Neural cell (in vitro differentiated cells): ENCODE measurements around the gene GEMIN5. TPM values are rescaled to one million over a fixed set of nuclear protein-coding genes. Genes with fewer than 3 reads are reported as not detected.

Experiments used
- H2AFZ ChIP-seq: fragments of 200-600, 300-800 bp; sonication (generic), shearing (Covaris generic); 2 replicates; pipeline ENCODE4 v1.6.0; 2014; ENCODE audit warnings: low read depth, mild to moderate bottlenecking, antibody characterized with exemption, low read length, moderate library complexity
- H3F3A ChIP-seq: fragments of 200-600 bp; shearing (Covaris generic); 2 replicates; pipeline ENCODE4 v1.6.1; 2016; ENCODE audit warnings: mild to moderate bottlenecking, moderate library complexity, mixed read lengths, antibody characterized with exemption, low read length; ENCODE audit not compliant: insufficient read depth, poor library complexity, severe bottlenecking
- H3K27ac ChIP-seq: fragments of 200-600, 300-800 bp; sonication (generic), shearing (Covaris generic); 2 replicates; pipeline ENCODE4 v1.5.1; 2014; ENCODE audit warnings: mild to moderate bottlenecking, low read length, moderate library complexity
- H3K27me3 ChIP-seq: fragments of 300-800, 200-600 bp; sonication (generic), shearing (Covaris generic); 2 replicates; pipeline ENCODE4 v1.6.0; 2014; ENCODE audit warnings: mild to moderate bottlenecking, low read depth, low read length, moderate library complexity; ENCODE audit not compliant: insufficient read depth
- H3K36me3 ChIP-seq: fragments of 300-800, 200-600 bp; sonication (generic), shearing (Covaris generic); 2 replicates; pipeline ENCODE4 v1.5.1; 2014; ENCODE audit warnings: mild to moderate bottlenecking, antibody characterized with exemption, low read length, moderate library complexity; ENCODE audit not compliant: insufficient read depth
- H3K4me2 ChIP-seq: fragments of 300-800, 200-600 bp; sonication (generic), shearing (Covaris generic); 2 replicates; pipeline ENCODE4 v1.6.0; 2014; ENCODE audit warnings: mild to moderate bottlenecking, low read length
- H3K4me3 ChIP-seq: fragments of 300-800, 200-600 bp; sonication (generic), shearing (Covaris generic); 2 replicates; pipeline ENCODE4 v1.5.1; 2014; ENCODE audit warnings: mild to moderate bottlenecking, low read length, moderate library complexity
- H3K79me2 ChIP-seq: fragments of 200-600 bp; shearing (Covaris generic); replicated peaks from 2 replicates; pipeline ENCODE4 v1.6.0; 2014; ENCODE audit warnings: mild to moderate bottlenecking, low read length, moderate library complexity; ENCODE audit not compliant: insufficient read depth
- H3K9ac ChIP-seq: fragments of 300-800, 200-600 bp; sonication (generic), shearing (Covaris generic); 2 replicates; pipeline ENCODE4 v1.6.1; 2016; ENCODE audit warnings: mild to moderate bottlenecking, low read length, mixed read lengths
- H3K9me2 ChIP-seq: fragments of 200-600 bp; shearing (Covaris generic); 2 replicates; pipeline ENCODE4 v1.6.1; 2016; ENCODE audit warnings: mild to moderate bottlenecking, low read length, mixed read lengths; ENCODE audit not compliant: insufficient read depth
- H3K9me3 ChIP-seq: fragments of 200-600, 300-800 bp; sonication (generic), shearing (Covaris generic); 2 replicates; pipeline ENCODE4 v1.6.1; 2016; ENCODE audit warnings: mild to moderate bottlenecking, mixed run types, low read length, moderate library complexity, mixed read lengths
- H4K20me1 ChIP-seq: fragments of 200-600 bp; shearing (Covaris generic); 2 replicates; pipeline ENCODE4 v1.6.1; 2016; ENCODE audit warnings: mild to moderate bottlenecking, mixed run types; ENCODE audit not compliant: insufficient read depth
- CTCF ChIP-seq: fragments of 450-650 bp; IDR thresholded peaks from 2 replicates; pipeline ENCODE4 v1.5.1; 2014; ENCODE audit warnings: antibody characterized with exemption, mild to moderate bottlenecking, moderate library complexity; ENCODE audit not compliant: poor library complexity, severe bottlenecking
- EP300 ChIP-seq: fragments of 450-650 bp; conservative IDR thresholded peaks from 2 replicates; pipeline ENCODE4 v1.6.1; 2014; ENCODE audit warnings: antibody characterized with exemption, mild to moderate bottlenecking, moderate library complexity; ENCODE audit not compliant: poor library complexity, severe bottlenecking
- EZH2 ChIP-seq: fragments of 200-600, 300-800 bp; shearing (Covaris generic), sonication (generic); IDR thresholded peaks from 2 replicates; pipeline ENCODE4 v1.6.1; 2014; ENCODE audit warnings: antibody characterized with exemption, low read length, borderline replicate concordance, mild to moderate bottlenecking; ENCODE audit not compliant: insufficient read depth, poor library complexity, severe bottlenecking
- MXI1 ChIP-seq: fragments of 450-650 bp; conservative IDR thresholded peaks from 2 replicates; pipeline ENCODE4 v1.6.1; 2014; ENCODE audit warnings: antibody characterized with exemption, mild to moderate bottlenecking; ENCODE audit not compliant: poor library complexity, severe bottlenecking
- POLR2AphosphoS5 ChIP-seq: IDR thresholded peaks from 2 replicates; pipeline ENCODE4 v1.6.1; 2012
- RAD21 ChIP-seq: fragments of 450-650 bp; conservative IDR thresholded peaks from 2 replicates; pipeline ENCODE4 v1.6.1; 2014; ENCODE audit warnings: antibody characterized with exemption, mild to moderate bottlenecking, moderate library complexity
- REST ChIP-seq: IDR thresholded peaks from 2 replicates; pipeline ENCODE4 v1.6.1; 2012; ENCODE audit warnings: borderline replicate concordance
- SMC3 ChIP-seq: fragments of 450-650 bp; conservative IDR thresholded peaks from 2 replicates; pipeline ENCODE4 v1.6.1; 2014; ENCODE audit warnings: antibody characterized with exemption, mild to moderate bottlenecking, moderate library complexity; ENCODE audit not compliant: poor library complexity
- TAF1 ChIP-seq: IDR thresholded peaks from 2 replicates; pipeline ENCODE4 v1.6.1; 2012; ENCODE audit warnings: low read depth
- polyA plus RNA-seq: library from polyadenylated mRNA; depleted of rRNA; stranded (reverse); fragments of >200 nt; gene quantifications from 2 replicates; pipeline ENCODE4 v1.2.3, GENCODE V29; 2014

Gene GEMIN5
- polyA plus RNA-seq, 1 donor from 2014 or later: 13.0 TPM

- no peak overlapping the region for H3K27ac ChIP-seq
- H3K79me2 ChIP-seq: peaks cover 3% of the 10 kb centered on the region
- no peak overlapping the region for H2AFZ ChIP-seq
Observed at GRCh38 chr5:154934881-154935280, 3.1 kb downstream of the GEMIN5 start.

GRCh38 chr5:154933537-154933936 lies 4.5 kb downstream of the GEMIN5 start:
- Histone ChIP-seq H3K4me2 (no peak overlapping the region), H3K4me3 (no peak overlapping the region), H4K20me1 (no peaks in the 10 kb centered on the region), H3K9ac (no peak overlapping the region), H3K27me3 (no peaks in the 10 kb centered on the region), H3K79me2 (peaks cover 3% of the 10 kb centered on the region), H2AFZ (no peak overlapping the region), H3K36me3 (peaks cover 6% of the 10 kb centered on the region), H3F3A (no peaks in the 10 kb centered on the region), H3K27ac (no peak overlapping the region), H3K9me2 (no peaks in the 10 kb centered on the region), H3K9me3 (no peaks in the 10 kb centered on the region)
- TF ChIP-seq REST: no peak
- no peak for TF ChIP-seq MXI1
- TF ChIP-seq CTCF: no peak
- no peak for TF ChIP-seq RAD21
- no peak for TF ChIP-seq EZH2
- TF ChIP-seq TAF1: no peak
- no peak for TF ChIP-seq EP300
- no peak for TF ChIP-seq SMC3
- TF ChIP-seq POLR2AphosphoS5: no peak

More at GRCh38 chr5:154934881-154935280, 3.1 kb downstream of the GEMIN5 start:
- peaks cover 6% of the 10 kb centered on the region for H3K36me3 ChIP-seq
- H3K9me2 ChIP-seq: no peaks in the 10 kb centered on the region
- H3K4me3 ChIP-seq: no peak overlapping the region
- TF ChIP-seq REST (no peak), EP300 (no peak), RAD21 (no peak)
- no peaks in the 10 kb centered on the region for H4K20me1 ChIP-seq
- no peak overlapping the region for H3K4me2 ChIP-seq
- no peaks in the 10 kb centered on the region for H3F3A ChIP-seq
- no peaks in the 10 kb centered on the region for H3K27me3 ChIP-seq
- no peak overlapping the region for H3K9ac ChIP-seq
- H3K9me3 ChIP-seq: no peaks in the 10 kb centered on the region
